ENCODE results near the gene CTTN. TPM values are rescaled to one million over a fixed set of nuclear protein-coding genes. Genes with fewer than 3 reads are reported as not detected.
A peak's percentile ranks its signal among the peaks of the same experiment; 100 is the strongest.

Gene CTTN
- total RNA-seq, 4 donors from 2014 or later = 253 to 417 (median 342) TPM

DNA sequence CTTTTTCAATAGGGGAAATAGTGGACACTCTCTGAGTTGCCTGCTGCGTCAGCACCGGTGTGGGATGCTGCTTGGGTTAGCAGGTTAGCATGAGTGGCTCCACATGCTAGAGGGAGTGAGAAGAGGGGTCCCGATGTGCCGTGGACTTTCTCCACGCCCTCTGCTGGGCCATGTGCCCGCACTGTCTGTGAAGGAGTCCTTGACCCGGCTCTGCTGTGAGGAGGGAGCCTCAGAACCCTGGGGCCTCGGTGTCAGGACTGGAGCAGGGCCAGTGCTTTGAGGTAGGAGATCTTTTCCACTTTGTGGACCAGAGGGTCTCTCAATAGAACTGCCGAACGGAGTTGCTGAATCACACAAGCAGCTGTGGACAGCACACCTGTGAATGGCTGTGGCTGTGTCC lies 14.8 kb downstream of the CTTN start:
- Histone ChIP-seq H3K4me3 (no peak overlapping the region), H3K4me1 (no peaks in the 10 kb centered on the region), H3K36me3 (peaks cover 0 to 100% (median 4%) of the 10 kb centered on the region in 3 donors), H3K9me3 (no peaks in the 10 kb centered on the region), H3K27ac (no peak overlapping the region), H3K27me3 (no peaks in the 10 kb centered on the region)
- DNase-seq (ENCODE audit: low spot score in 2 of 2) = no peak
- TF ChIP-seq, protein P1, sequence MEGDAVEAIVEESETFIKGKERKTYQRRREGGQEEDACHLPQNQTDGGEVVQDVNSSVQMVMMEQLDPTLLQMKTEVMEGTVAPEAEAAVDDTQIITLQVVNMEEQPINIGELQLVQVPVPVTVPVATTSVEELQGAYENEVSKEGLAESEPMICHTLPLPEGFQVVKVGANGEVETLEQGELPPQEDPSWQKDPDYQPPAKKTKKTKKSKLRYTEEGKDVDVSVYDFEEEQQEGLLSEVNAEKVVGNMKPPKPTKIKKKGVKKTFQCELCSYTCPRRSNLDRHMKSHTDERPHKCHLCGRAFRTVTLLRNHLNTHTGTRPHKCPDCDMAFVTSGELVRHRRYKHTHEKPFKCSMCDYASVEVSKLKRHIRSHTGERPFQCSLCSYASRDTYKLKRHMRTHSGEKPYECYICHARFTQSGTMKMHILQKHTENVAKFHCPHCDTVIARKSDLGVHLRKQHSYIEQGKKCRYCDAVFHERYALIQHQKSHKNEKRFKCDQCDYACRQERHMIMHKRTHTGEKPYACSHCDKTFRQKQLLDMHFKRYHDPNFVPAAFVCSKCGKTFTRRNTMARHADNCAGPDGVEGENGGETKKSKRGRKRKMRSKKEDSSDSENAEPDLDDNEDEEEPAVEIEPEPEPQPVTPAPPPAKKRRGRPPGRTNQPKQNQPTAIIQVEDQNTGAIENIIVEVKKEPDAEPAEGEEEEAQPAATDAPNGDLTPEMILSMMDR (IDR thresholded peaks at IDR 0.05) = no peak
- no peak for TF ChIP-seq POLR2A (IDR thresholded peaks at IDR 0.05)
- no peak for TF ChIP-seq EP300 (IDR thresholded peaks at IDR 0.05)
- WGBS, 2 donors = 87 to 92% methylated on average over 3 to 10 of the region's 10 CpGs

DNA sequence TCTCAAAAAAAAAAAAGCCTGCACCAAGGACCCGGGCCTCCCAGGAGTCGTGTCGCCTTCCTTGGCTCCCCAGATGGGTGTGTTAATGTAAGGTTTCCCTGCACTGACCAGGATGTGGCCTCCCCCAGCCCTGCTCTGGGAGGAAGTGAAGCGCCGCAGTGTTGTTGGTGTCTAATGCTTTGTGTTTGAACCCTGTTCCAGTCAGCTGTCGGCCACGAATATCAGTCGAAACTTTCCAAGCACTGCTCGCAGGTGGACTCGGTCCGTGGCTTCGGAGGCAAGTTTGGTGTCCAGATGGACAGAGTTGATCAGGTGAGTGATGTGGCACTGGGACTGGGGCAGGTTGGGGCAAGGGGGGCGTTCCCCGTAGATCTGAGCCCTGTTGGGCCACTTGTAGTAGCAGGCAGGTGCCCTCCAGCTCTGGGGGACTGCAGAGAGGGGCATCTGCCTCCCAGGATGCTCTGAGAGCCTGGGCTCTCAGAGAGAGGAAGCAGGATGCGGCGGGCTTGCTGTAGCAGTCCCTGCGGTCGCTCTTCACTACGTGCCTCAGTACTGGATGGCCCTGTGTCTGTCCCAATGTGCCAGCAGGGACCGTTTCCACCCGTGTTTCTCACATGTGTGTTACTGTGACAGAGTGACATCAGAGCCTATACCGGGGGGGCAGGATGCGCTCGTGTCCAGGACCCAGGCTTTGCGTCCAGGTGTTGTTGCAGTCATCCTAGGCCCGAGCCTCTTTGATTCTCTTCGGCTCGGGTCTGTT lies 16.2 kb downstream of the CTTN start:
- no peaks in the 10 kb centered on the region for H3K27me3 ChIP-seq
- H3K4me1 ChIP-seq = no peaks in the 10 kb centered on the region
- no peak for TF ChIP-seq POLR2A (IDR thresholded peaks at IDR 0.05)
- TF ChIP-seq, protein P1 (IDR thresholded peaks at IDR 0.05) = no peak
- no peak for TF ChIP-seq EP300 (IDR thresholded peaks at IDR 0.05)
- WGBS, 2 donors = 89 to 92% methylated on average over 28 of the region's 28 CpGs
- peaks cover 0 to 100% (median 0%) of the 10 kb centered on the region in 3 donors for H3K36me3 ChIP-seq
- no peak for DNase-seq (ENCODE audit: low spot score in 2 of 2)
- H3K4me3 ChIP-seq = no peak overlapping the region
- no peak overlapping the region for H3K27ac ChIP-seq
- no peaks in the 10 kb centered on the region for H3K9me3 ChIP-seq

- H3K9me3 ChIP-seq = no peaks in the 10 kb centered on the region
- peak in 1 of 2 donors; percentile 12 for DNase-seq (ENCODE audit: low spot score in 2 of 2)
- no peaks in the 10 kb centered on the region for H3K27me3 ChIP-seq
- H3K4me3 ChIP-seq = no peak overlapping the region
- peak overlapping the region in 1 of 4 donors; percentile 20 for H3K27ac ChIP-seq
- H3K4me1 ChIP-seq = no peaks in the 10 kb centered on the region
- 61 to 72% methylated on average over 10 of the region's 10 CpGs for WGBS, 2 donors
- H3K36me3 ChIP-seq = peaks cover 0 to 100% (median 0%) of the 10 kb centered on the region in 3 donors
- TF ChIP-seq EP300 (IDR thresholded peaks at IDR 0.05) = peak in 1 of 2 donors; percentile 15
- TF ChIP-seq, protein P1 (IDR thresholded peaks at IDR 0.05) = peak in 1 of 5 experiments; percentile 10
- TF ChIP-seq POLR2A (IDR thresholded peaks at IDR 0.05) = no peak
Observed at GRCh38 chr11:70415191-70415590, 16.9 kb downstream of the CTTN start.

GRCh38 chr11:70415642-70416395 lies 17.5 kb downstream of the CTTN start:
- WGBS, 2 donors = 75 to 81% methylated on average over 25 of the region's 25 CpGs

More at GRCh38 chr11:70415642-70416395, 17.5 kb downstream of the CTTN start:
- peaks cover 0 to 100% (median 0%) of the 10 kb centered on the region in 3 donors for H3K36me3 ChIP-seq
- peak overlapping the region in 1 of 4 donors; percentile 20 for H3K27ac ChIP-seq
- no peak overlapping the region for H3K4me3 ChIP-seq
- no peak for DNase-seq (ENCODE audit: low spot score in 2 of 2)
- no peaks in the 10 kb centered on the region for H3K9me3 ChIP-seq
- H3K4me1 ChIP-seq = peaks cover 0 to under 1% (median 0%) of the 10 kb centered on the region in 4 donors
- no peaks in the 10 kb centered on the region for H3K27me3 ChIP-seq
- no peak for TF ChIP-seq POLR2A (IDR thresholded peaks at IDR 0.05)
- TF ChIP-seq EP300 (IDR thresholded peaks at IDR 0.05) = no peak
- TF ChIP-seq, protein P1 (IDR thresholded peaks at IDR 0.05) = no peak

Measured in tibial nerve (tissue), 4 donors.